ENCODE results near the gene CFAP65. TPM values are rescaled to one million over a fixed set of nuclear protein-coding genes. Genes with fewer than 3 reads are reported as not detected.

The CFAP65 gene
- total RNA-seq, 1 experiment from 2014 or later, result not detected

- DNase-seq (ENCODE audit: low spot score), result no peak
- in situ Hi-C loops (cut with HindIII; ENCODE audit: low sequenced_read_pairs), result no loop called here
Measured at GRCh38 chr2:218957671-218958070, 83.6 kb downstream of the CFAP65 start.

- in situ Hi-C loops (cut with HindIII; ENCODE audit: low sequenced_read_pairs), result no loop called here
- no peak for DNase-seq (ENCODE audit: low spot score)
Measured at GRCh38 chr2:218956039-218956438, 85.3 kb downstream of the CFAP65 start.

- DNase-seq (ENCODE audit: low spot score), result no peak
- in situ Hi-C loops (cut with HindIII; ENCODE audit: low sequenced_read_pairs), result no loop called here
Measured at GRCh38 chr2:218954541-218955300, 86.6 kb downstream of the CFAP65 start.

GRCh38 chr2:218953366-218953954, 87.9 kb downstream of the CFAP65 start:
- in situ Hi-C loops (cut with HindIII; ENCODE audit: low sequenced_read_pairs), result no loop called here
- DNase-seq (ENCODE audit: low spot score), result no peak

Other genes with a start within 250 kb of the CFAP65 start
- gene PRKAG3, start 209.7 kb downstream of the CFAP65 start, total RNA-seq (2014; rRNA removed; shearing (Covaris generic)), result not detected in 2 replicates
- 0.14 TPM in 1 of 2 replicates, not detected in the other for gene WNT6, start 181.7 kb downstream of the CFAP65 start, total RNA-seq (2014; rRNA removed; shearing (Covaris generic))
- gene WNT10A, start 160.7 kb downstream of the CFAP65 start, total RNA-seq (2014; rRNA removed; shearing (Covaris generic)), result 0.12 and 1.4 TPM in 2 replicates
- 0.51 and 2.2 TPM in 2 replicates for gene CDK5R2, start 81.8 kb downstream of the CFAP65 start, total RNA-seq (2014; rRNA removed; shearing (Covaris generic))
- not detected in 2 replicates for gene FEV, start 56.3 kb downstream of the CFAP65 start, total RNA-seq (2014; rRNA removed; shearing (Covaris generic))
- not detected in 2 replicates for gene CRYBA2, start 48.1 kb downstream of the CFAP65 start, total RNA-seq (2014; rRNA removed; shearing (Covaris generic))
- gene IHH, start 19.4 kb upstream of the CFAP65 start, total RNA-seq (2014; rRNA removed; shearing (Covaris generic)), result not detected in 2 replicates
- gene NHEJ1, start 119.3 kb upstream of the CFAP65 start, total RNA-seq (2014; rRNA removed; shearing (Covaris generic)), result 31.7 TPM in 2 replicates
- not detected in 2 replicates for gene SLC23A3, start 128.5 kb upstream of the CFAP65 start, total RNA-seq (2014; rRNA removed; shearing (Covaris generic))
- gene CNPPD1, start 135.4 kb upstream of the CFAP65 start, total RNA-seq (2014; rRNA removed; shearing (Covaris generic)), result 34.7 and 39.0 TPM in 2 replicates
- gene RETREG2, start 136.8 kb upstream of the CFAP65 start, total RNA-seq (2014; rRNA removed; shearing (Covaris generic)), result 55.4 and 64.6 TPM in 2 replicates
- gene ZFAND2B, start 165.3 kb upstream of the CFAP65 start, total RNA-seq (2014; rRNA removed; shearing (Covaris generic)), result 24.8 and 26.9 TPM in 2 replicates
- 14.1 and 21.5 TPM in 2 replicates for gene ABCB6, start 177.4 kb upstream of the CFAP65 start, total RNA-seq (2014; rRNA removed; shearing (Covaris generic))
- 24.6 and 26.6 TPM in 2 replicates for gene ATG9A, start 188.1 kb upstream of the CFAP65 start, total RNA-seq (2014; rRNA removed; shearing (Covaris generic))
- 14.2 and 17.5 TPM in 2 replicates for gene ANKZF1, start 188.3 kb upstream of the CFAP65 start, total RNA-seq (2014; rRNA removed; shearing (Covaris generic))
- gene GLB1L, start 203.9 kb upstream of the CFAP65 start, total RNA-seq (2014; rRNA removed; shearing (Covaris generic)), result 6.4 and 6.5 TPM in 2 replicates
- gene STK16, start 204.0 kb upstream of the CFAP65 start, total RNA-seq (2014; rRNA removed; shearing (Covaris generic)), result 26.4 and 38.1 TPM in 2 replicates
- not detected in 2 replicates for gene TUBA4B, start 211.7 kb upstream of the CFAP65 start, total RNA-seq (2014; rRNA removed; shearing (Covaris generic))
- 0.68 and 5.0 TPM in 2 replicates for gene TUBA4A, start 212.4 kb upstream of the CFAP65 start, total RNA-seq (2014; rRNA removed; shearing (Covaris generic))
- gene DNAJB2, start 237.8 kb upstream of the CFAP65 start, total RNA-seq (2014; rRNA removed; shearing (Covaris generic)), result 119 and 123 TPM in 2 replicates

Measured in G401 (cell line).